ENCODE results near the gene TNC. TPM values are rescaled to one million over a fixed set of nuclear protein-coding genes. Genes with fewer than 3 reads are reported as not detected.

TNC gene
- polyA plus RNA-seq, 3 donors = 0.02 TPM; not detected in 2

GRCh38 chr9:115115924-115116323 is 2.0 kb downstream of the TNC start:
- TF ChIP-seq CTCF (IDR thresholded peaks at IDR 0.05) = no peak
- intact Hi-C loops (cut with micrococcal nuclease) = no loop called here
- H2AFZ ChIP-seq (ENCODE audit: insufficient read depth, low read depth, low read length, poor library complexity, severe bottlenecking) = no peak overlapping the region
- Mint-ChIP-seq H3K4me1 (peaks cover 1% of the 10 kb centered on the region), H3K4me3 (peak overlapping the region in 1 of 2 donors; percentile 28), H3K27ac (no peak overlapping the region), H3K36me3 (no peaks in the 10 kb centered on the region), H3K9me3 (peaks cover 0 to 7% (median 0%) of the 10 kb centered on the region in 7 donors), H3K27me3 (ENCODE audit: low read depth in 3 of 3) (peaks cover 36 to 56% (median 37%) of the 10 kb centered on the region in 3 donors)
- H4K20me1 ChIP-seq (ENCODE audit: insufficient read depth, low read length) = no peaks in the 10 kb centered on the region
- DNase-seq = peak in 1 of 3 donors; percentile 4
- H3K27me3 ChIP-seq (ENCODE audit: control insufficient read depth in 2 of 2, insufficient read depth in 2 of 2, low read length in 2 of 2) = peaks cover 44 to 57% of the 10 kb centered on the region in 2 donors
- H3K4me3 ChIP-seq (replicated peaks in 1 of 3; ENCODE audit: low read depth in 2 of 3, low read length in 3 of 3) = no peak overlapping the region
- H3K36me3 ChIP-seq (replicated peaks in 1 of 2; ENCODE audit: control insufficient read depth in 1 of 2, insufficient read depth in 2 of 2, low read length in 2 of 2) = no peaks in the 10 kb centered on the region
- no peaks in the 10 kb centered on the region for H3K79me2 ChIP-seq (ENCODE audit: insufficient read depth, low read length)
- no peaks in the 10 kb centered on the region for H3K4me1 ChIP-seq (ENCODE audit: control insufficient read depth in 1 of 2, insufficient read depth in 2 of 2, low read length in 2 of 2)
- H3K9ac ChIP-seq (ENCODE audit: insufficient read depth, low read length, poor library complexity, severe bottlenecking) = no peak overlapping the region
- H3K4me2 ChIP-seq (replicated peaks; ENCODE audit: extremely low read depth, low read length, poor library complexity, severe bottlenecking) = no peak overlapping the region
- WGBS (ENCODE audit: insufficient coverage) = no CpG with 5 or more reads among the region's 1 CpG
- H3K27ac ChIP-seq (ENCODE audit: low read depth in 1 of 2, low read length in 2 of 2) = no peak overlapping the region
- H3K9me3 ChIP-seq (replicated peaks in 1 of 2; ENCODE audit: control insufficient read depth in 1 of 2, insufficient read depth in 1 of 2, low read length in 2 of 2) = peaks cover 0 to 4% of the 10 kb centered on the region in 2 donors

GRCh38 chr9:115115117-115115880 is 2.7 kb downstream of the TNC start:
- H3K9ac ChIP-seq (ENCODE audit: insufficient read depth, low read length, poor library complexity, severe bottlenecking) = no peak overlapping the region
- Mint-ChIP-seq H3K27me3 (ENCODE audit: low read depth in 3 of 3) (peaks cover 37 to 56% (median 37%) of the 10 kb centered on the region in 3 donors), H3K4me3 (no peak overlapping the region), H3K9me3 (peaks cover 0 to 7% (median 0%) of the 10 kb centered on the region in 7 donors), H3K36me3 (no peaks in the 10 kb centered on the region), H3K27ac (no peak overlapping the region), H3K4me1 (peaks cover 1% of the 10 kb centered on the region)
- H3K27me3 ChIP-seq (ENCODE audit: control insufficient read depth in 2 of 2, insufficient read depth in 2 of 2, low read length in 2 of 2) = peaks cover 41 to 55% of the 10 kb centered on the region in 2 donors
- no peak overlapping the region for H3K4me3 ChIP-seq (replicated peaks in 1 of 3; ENCODE audit: low read depth in 2 of 3, low read length in 3 of 3)
- intact Hi-C loops (cut with micrococcal nuclease) = no loop called here
- H2AFZ ChIP-seq (ENCODE audit: insufficient read depth, low read depth, low read length, poor library complexity, severe bottlenecking) = no peak overlapping the region
- no peak overlapping the region for H3K27ac ChIP-seq (ENCODE audit: low read depth in 1 of 2, low read length in 2 of 2)
- H3K79me2 ChIP-seq (ENCODE audit: insufficient read depth, low read length) = no peaks in the 10 kb centered on the region
- no peaks in the 10 kb centered on the region for H3K36me3 ChIP-seq (replicated peaks in 1 of 2; ENCODE audit: control insufficient read depth in 1 of 2, insufficient read depth in 2 of 2, low read length in 2 of 2)
- H4K20me1 ChIP-seq (ENCODE audit: insufficient read depth, low read length) = no peaks in the 10 kb centered on the region
- H3K4me2 ChIP-seq (replicated peaks; ENCODE audit: extremely low read depth, low read length, poor library complexity, severe bottlenecking) = no peak overlapping the region
- no peak for DNase-seq
- WGBS (ENCODE audit: insufficient coverage) = 100% methylated on average over 1 of the region's 2 CpGs
- no peaks in the 10 kb centered on the region for H3K4me1 ChIP-seq (ENCODE audit: control insufficient read depth in 1 of 2, insufficient read depth in 2 of 2, low read length in 2 of 2)
- peaks cover 0 to 4% of the 10 kb centered on the region in 2 donors for H3K9me3 ChIP-seq (replicated peaks in 1 of 2; ENCODE audit: control insufficient read depth in 1 of 2, insufficient read depth in 1 of 2, low read length in 2 of 2)
- no peak for TF ChIP-seq CTCF (IDR thresholded peaks at IDR 0.05)
